HG03095 (cell line): ENCODE data around the gene TSPEAR.
"Not testable (repeated sequence)": the region's sequence is repeated elsewhere in the genome, so short reads cannot be mapped to it uniquely, and the experiment has no call there.

Experiments used
- ATAC-seq: cut with Tn5 transposase; IDR thresholded peaks from one replicate; pipeline ENCODE4 v1.9.1; 2021; ENCODE audit warnings: moderate library complexity; ENCODE audit not compliant: unreplicated experiment

The TSPEAR gene

DNA sequence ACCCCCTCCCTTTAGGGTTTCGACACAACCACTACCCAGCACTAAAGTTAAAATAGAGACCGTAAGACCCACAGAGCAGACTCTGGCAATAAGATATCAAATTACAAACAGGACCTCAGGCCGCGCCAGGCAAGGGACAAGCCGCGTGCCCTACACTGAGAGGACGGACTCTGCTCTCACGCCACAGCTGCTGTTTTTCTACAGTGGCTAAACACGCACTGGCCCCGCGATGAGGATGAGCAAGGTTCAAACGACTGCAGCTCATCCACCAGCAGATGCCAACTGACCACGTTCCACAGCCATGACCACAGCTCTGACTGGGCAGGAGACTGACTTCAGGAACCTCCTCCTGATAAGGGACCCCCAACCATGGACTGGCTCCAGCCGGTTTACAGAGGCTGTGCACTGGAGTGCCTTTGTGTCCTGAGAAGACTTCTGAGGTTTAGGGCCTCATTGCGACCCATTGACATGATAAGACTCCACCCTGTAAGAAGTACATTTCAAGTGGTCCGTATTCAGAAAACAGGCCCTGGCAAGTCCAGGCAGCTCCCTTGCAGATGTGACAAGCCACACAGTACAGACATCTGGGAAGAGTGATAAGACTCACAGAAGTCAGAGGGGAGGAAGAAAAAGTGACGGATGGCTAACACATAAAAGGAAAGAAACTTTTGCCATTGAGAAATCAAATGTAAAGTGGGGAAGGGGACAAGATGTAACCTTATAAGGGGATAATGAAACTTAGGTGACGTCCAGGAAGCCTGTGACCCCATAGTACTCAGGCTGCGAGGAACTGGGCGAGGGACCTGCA lies 117.6 kb downstream of the TSPEAR start:
- ATAC-seq, result no peak

DNA sequence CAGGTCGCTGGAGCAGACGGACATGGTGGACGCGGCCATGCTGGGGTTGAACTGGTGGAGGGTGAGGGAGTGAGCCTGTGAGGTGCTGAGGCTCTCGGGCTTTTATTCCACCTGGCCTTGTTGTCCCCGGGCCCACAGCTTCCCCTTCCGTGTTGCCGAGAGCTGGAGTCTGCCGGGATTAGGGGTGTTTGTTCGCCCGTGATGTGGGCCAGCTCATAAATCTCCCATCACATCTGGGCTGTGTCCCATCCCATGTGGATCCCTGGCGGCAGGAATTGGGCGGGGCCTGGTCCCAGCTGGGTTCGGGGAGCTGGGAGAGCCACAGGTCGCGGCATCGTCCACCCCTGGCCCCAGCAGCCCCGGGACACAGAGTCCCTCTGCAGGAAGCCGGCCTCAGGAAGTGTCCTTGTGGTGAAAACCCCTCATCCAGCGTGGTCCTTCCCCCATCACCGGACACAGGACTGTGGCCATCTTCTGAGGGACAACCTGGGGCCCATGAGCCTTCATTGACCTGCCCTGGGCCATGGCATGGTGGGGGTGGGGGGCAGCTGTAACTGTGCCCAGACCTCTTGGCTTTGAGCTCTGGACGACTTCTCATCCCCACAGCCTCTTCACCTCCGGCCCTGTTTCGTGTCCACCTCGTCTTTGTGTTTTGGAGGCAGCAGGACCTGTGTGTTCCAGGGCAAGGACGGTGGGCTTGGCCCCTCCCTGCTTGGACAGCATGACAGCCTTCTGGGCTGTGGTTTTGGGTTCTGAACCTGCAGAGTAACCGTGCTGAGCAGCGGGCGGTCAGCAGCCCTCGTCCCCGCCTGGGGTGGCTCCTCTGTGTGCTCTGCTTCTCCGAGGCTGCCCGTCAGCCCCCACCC lies 118.7 kb downstream of the TSPEAR start, which contains the start of gene KRTAP10-6:
Gene KRTAP10-6 (minus strand): TSS at position 60 of the 866 bp plus-strand sequence. CDS start 21 bp downstream, at position 39.
- ATAC-seq, result no peak

DNA sequence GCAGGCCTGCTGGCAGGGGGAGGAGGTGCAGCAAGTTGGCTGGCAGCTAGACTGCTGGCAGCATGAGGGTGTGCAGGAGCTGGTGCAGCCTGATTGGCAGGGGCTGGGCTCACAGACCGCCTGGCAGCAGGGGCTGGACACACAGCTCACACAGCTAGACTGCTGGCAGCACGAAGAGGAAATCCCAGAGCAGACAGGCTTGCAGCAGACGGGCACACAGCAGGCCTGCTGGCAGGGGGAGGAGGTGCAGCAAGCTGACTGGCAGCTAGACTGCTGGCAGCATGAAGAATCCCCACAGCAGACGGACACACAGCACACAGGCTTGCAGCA lies 119.6 kb downstream of the TSPEAR start:
- not testable (repeated sequence) for ATAC-seq

DNA sequence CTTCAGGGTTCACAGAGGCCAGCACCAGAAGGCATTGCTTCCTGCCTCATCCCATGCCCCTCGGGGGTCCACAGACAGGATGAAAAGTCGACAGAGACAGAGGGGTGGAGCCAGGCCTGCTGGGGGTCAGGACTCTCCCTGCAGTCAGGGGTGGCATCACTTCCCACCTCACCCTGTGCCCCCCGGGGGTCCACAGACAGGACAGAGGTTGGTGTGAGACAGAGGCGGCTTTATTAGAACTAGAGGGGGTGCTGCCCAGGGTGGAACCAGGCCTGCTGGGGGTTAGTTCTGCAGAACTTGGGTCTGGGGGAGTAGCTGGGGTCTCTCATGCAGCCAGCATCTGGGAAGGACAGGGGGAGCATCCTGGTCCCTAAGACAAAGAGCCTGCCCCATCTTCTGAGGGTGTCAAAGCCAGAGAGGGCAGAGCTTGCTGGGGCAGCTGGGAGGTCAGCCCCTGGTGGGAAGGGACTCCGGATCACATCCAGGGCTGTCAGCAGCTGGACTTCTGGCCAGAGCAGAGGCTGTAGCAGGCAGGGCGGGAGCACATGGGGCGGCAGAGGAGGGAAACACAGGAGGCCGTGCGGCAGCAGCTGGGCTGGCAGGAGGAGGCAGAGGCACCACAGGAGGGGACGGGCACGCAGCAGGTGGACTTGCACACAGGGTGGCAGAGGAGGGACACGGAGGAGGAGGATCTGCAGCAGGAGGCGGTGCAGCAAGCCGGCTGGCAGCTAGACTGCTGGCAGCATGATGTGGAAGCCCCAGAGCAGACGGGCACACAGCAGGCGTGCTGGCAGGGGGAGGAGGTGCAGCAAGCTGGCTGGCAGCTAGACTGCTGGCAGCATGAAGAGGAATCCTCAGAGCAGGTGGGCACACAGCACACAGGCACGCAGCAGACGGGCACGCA lies 120.2 kb downstream of the TSPEAR start:
- not testable (repeated sequence) for ATAC-seq

DNA sequence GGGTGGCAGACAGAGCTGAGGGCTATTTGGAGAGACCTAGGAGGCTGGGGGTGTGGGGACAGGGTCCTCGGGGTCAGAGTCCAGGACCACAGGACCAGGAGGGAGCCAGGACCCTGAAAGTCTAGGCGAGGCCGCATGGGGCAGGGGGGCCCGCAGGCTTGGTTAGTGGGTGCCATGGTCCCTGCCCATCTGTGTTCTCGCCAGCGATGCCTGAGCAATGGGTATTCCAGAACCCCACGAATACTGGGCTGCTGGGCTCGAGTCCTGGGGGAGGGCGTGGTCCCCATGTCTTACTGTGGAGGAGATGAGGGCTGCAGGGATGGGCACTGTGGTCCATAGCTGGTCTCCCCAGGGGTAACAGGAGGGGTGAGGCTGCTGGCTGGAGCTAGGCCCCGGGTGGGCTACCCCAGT lies 121.1 kb downstream of the TSPEAR start:
- no peak for ATAC-seq

DNA sequence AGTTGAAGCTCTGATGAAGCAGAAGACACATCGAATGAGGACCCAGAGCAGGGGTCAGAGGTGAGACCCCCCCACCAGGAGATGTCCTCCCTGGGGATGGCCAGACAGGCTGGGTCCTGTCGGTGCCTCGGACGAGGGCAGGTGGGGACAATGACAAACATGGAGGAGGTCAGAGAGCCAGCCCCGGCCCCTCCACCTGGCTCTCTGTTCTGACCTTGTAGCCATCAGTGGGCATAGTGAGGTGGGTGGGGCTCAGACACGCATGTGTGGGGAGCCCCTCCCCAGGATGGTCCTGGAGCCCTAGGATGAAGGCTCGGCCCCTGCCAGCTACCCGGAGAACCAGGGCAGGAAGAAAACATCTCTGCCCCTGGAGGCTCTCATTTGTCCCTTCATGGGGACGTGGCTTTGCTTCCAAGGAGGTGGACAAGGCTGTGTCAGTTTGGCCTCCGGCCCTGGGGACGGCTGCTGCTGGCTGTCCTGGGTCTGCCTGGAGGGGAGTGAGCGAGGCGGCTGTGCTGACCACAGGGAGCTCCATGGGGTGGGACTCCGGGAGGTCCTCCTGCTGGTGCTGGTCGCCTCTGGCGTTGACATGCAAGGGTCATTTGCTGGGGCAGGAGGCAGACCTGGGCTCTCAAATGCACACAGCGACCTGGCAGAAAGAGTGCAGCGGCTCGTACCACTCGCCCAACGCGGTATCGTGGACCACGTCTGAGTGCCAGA lies 121.6 kb downstream of the TSPEAR start:
- ATAC-seq, result no peak

DNA sequence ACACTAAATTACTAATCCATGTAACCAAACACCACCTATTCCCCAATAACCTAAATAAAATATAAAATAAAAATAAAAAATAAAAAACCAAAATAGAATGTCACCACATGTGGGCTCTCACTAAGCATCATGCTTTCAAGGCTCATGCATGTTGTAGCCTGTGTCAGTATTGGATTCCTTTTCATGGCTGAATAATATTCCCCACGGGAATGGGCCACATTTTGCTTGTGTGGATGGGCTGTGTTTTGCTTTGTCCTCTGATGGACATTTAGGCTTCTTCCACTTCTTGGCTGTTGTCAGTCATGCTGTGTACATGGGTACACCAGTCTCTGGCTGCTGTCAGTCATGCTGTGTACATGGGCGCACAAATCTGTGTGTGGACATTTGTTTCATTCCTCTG lies 122.3 kb downstream of the TSPEAR start:
- no peak for ATAC-seq

DNA sequence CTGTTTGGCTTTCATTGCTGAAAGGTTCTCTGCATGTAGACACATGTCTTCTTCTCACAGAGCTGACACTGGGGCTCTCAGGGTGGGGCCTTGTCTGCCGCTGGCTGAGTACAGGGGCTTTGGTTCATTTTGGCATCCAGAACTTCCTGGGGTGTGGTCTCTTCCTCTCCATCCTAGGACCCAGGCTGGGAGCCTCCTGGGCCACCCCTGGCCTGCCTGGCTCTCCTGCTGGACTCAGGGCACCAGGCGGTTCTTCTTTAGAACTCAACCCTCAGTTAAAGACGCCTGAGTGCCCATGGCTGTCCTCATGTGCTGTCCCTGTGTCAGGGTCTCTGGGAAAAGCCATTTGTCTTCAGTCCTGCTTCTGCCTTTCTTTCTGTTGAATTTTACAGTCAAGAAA lies 125.5 kb downstream of the TSPEAR start:
- no peak for ATAC-seq

DNA sequence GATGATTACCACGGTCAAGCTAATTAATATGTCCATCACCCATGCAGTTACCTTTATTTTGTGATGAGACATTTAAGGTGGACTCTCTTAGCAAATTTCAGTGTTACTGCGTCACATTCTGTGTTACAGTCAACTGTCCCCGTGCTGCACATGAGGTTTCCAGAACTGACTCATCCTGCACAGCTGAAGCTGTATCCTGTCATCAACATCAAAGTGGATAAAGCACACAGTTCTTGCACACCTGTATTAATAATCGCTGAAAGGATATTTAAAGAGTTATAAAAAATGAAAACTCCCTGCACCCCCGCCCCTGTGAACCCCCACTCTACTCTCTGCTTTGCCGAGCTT lies 127.6 kb downstream of the TSPEAR start:
- ATAC-seq, result no peak

DNA sequence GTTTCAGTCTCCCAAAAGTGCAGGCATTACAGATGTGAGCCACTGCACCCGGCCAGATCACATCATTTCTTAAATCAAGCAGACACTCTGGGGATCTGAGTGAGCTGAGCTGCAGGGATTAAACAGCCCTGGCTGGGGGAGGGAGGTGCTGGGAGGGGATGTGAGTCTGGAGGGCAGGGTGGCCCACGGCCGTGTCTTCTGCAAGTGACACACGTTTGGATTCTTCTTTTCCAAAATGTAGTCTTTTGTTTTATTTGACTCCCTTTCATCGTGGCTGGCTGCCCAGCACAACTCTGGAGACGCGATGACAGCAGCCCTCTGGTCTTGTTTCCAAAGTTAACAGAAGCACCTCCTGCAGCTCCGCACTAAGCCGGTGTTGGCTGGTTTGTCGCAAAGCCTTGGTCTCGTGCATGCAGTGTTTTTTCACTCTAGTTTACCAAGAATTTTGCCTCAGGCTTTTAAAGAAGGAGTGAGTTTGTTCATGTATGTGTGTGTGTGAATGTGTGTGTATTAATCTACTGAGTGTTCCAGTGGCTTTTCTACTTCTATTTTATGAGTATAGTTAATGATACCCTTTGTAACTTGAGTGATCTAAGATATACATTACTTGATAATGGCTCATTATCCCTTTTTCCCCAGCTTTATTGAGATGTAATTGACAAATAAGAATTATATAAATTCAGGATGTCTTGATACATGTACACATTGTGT lies 128.1 kb downstream of the TSPEAR start:
- no peak for ATAC-seq

DNA sequence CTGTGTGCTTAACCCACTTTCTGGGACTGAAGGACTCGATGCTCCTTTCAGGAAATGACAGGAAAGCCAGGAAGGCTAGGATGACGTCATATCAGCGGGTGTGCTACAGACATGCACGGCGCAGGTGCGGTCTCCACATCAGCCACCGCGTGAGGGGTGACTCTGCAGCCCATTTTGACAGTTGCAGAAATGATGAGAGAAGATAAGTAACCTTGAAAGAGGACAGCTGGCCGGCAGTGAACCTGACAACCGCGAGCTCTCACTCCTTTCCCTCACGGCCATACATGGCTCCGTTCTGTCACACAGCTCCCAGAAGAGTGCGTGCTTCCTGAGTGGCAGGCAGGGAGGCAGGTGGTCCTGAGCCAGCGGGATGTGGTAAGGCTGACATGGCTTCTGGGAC lies 129.3 kb downstream of the TSPEAR start:
- ATAC-seq, result no peak

DNA sequence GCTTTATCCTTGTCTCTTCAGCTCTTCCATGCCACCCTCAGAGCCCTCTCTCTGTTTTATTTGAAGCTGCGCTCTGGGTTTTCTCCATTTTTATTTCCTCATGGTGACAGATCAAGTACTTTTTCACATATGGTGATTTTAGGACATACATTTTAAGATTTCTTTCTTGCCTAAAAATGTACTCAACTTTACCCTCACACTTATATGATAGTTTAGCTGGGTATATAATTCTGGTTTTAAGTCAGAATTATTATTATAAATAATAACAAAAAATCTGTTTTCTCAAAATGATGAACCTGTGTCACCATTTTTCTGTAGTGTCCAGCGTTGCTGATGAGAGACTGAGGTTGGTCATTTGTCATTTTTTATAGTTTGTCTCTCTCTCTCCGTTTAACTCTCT lies 130.2 kb downstream of the TSPEAR start:
- no peak for ATAC-seq

DNA sequence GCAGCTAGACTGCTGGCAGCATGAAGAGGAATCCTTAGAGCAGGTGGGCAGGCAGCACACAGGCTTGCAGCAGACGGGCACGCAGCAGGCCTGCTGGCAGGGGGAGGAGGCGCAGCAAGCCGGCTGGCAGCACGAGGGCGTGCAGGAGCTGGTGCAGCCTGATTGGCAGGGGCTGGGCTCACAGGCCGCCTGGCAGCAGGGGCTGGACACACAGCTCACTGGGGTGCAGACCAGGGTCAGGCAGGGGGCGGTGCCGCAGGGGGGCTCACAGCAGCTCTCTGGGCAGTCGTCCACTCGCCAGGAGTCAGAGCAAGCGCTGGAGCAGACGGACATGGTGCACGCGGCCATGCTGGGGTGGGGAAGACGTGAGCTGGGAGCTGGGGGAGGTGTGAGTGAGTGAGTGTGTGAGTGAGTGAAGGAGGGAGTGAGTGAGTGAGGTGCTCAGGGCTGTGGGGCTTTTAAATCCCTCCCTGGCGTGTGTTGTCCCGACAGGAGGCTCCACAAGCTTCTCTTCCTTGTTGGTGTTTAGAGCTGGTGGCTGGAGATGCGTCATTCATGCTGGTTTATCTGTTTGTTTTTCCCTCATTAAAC lies 131.0 kb downstream of the TSPEAR start, which contains the start of gene KRTAP10-5:
Gene KRTAP10-5 (minus strand): TSS at position 374 of the 591 bp plus-strand sequence. CDS start 26 bp downstream, at position 348.
- not testable (repeated sequence) for ATAC-seq

DNA sequence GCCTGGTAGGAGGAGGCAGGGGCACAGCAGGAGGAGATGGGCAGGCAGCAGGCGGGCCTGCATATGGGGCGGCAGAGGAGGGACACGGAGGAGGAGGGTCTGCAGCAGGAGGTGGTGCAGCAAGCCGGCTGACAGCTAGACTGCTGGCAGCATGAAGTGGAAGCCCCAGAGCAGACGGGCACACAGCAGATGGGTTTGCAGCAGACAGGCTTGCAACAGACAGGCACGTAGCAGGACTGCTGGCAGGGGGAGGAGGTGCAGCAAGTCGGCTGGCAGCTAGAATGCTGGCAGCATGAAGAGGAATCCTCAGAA lies 131.6 kb downstream of the TSPEAR start:
- no peak for ATAC-seq

DNA sequence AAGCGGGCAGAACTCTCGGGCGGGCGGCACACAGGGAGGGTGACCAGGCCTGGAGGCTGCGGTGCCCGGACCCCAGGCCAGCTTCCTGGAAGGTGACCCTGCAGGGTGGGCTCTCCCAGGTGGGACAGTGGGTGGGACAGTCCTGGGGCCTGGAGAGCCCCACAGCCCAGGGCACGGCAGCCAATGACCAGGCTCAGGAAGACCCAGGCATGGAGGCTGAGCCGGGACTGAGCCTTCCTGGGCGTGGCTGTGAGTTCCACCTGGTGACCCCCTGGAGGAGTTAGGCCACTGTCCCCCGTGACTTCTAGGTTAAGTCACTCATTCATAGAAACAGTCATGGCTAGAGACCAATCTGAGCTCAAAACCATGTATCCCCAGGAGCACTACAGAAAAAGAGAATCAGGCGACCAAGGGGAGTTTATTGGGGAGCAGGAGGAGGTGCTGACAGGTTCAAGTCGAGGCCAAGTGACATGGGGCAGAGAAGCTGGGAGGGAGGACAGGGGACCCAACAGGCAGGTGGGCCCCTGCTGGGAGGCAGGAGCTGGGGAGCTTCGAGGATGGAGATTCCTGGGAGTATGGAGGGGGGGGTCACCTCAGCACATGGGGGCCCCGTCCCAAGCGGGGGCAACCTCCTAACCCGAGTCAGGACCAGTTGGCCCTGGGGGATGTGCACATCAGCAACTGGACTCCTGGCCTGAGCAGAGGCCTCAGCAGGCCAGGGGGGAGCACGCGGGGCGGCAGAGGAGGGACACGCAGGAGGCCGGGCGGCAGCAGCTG lies 132.1 kb downstream of the TSPEAR start:
- no peak for ATAC-seq

DNA sequence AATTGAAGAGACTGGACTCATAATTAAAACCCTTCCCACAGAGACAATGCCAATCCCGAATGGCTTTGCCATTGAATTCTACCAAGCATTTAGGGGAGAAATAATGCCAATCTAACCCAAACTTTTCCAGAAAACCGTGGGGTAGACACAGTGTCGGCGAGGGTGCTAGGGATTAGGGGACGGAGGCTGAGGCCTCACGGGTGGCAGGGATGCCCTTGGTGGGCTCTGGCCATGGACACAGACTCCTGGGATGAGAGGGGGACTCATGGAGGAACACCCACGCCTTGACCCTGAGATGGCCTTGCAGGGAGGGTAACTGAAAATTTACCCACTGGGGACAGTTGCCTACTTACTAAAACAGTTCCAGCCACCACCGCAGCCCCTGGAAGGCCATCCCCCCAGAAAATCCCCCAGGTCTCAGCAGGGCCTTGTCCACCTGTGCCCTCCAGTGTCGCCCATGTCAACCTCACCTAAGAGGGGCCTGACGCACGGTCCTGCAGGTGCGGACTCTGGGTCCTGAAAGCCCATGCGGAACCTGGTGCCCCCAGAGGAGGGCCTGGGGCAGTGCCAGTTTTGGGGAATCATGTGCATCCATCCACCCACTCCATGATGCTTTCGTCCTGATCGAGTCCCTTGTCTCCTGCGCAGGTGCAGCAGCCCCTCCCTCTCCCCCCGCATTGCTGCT lies 132.9 kb downstream of the TSPEAR start:
- no peak for ATAC-seq

DNA sequence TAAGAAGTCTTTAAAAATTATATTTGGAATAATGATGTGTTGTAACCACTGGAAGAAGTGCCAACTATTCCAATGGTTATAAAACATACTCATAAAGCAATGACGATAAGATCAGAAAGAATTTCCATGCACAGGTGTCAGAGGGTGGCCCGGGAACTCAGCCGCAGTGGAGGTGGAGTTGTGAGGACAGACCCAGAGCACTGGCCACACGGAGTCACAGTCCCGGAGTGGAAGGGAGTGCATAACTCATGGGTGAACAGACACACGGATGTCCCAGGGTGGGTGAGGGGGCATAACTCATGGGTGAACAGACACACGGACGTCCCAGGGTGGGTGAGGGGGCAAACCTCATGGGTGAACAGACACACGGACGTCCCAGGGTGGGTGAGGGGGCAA lies 135.3 kb downstream of the TSPEAR start:
- no peak for ATAC-seq

DNA sequence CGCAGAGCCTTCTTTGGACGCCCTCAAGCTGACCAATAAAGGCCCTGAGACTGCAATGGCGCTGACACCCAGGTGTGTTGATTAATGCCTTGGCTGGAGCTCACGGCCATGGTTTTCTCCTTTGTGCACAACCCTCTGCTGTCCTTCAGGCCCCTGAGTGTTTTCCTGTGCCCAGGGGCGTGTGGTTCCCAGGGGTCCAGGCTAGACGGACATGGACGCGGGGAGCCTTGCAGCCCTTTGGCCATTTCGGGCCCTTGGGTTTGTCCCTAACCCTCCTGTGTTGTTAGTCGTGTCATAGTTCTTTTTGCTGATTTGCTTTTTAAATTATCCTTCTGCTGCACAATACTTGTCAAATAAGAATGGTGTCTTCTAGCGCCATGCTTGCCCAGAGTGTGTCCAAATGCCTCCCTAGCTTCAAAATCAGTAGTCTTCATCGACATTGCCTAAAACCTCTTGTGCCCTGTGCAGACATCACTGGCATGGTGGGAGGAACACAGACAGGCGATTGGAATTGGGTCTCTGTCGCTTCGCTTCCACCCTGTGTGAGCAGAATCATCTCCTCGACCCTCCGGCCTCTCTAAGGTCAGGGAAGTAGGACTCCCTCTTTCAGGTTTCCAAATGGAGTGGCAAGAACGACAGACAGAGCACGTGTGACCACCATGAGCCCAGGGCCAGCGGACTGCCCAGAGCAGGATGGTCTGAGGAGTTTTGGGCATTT lies 135.9 kb downstream of the TSPEAR start:
- ATAC-seq, result no peak
